Measurements from ENCODE around the gene NEAT1. TPM values are rescaled to one million over a fixed set of nuclear protein-coding genes. Genes with fewer than 3 reads are reported as not detected.

The NEAT1 gene
- polyA plus RNA-seq: 1,329 TPM
- long read RNA-seq, donor 1, full-length matches to known transcripts: 218 of 218 reads
- long read RNA-seq, donor 1, partial matches to known transcripts: 0 of 218 reads
- long read RNA-seq, donor 1, other reads (novel, unspliced or antisense): 0 of 218 reads
- long read RNA-seq, donor 2, full-length matches to known transcripts: 952 of 952 reads
- long read RNA-seq, donor 2, partial matches to known transcripts: 0 of 952 reads
- long read RNA-seq, donor 2, other reads (novel, unspliced or antisense): 0 of 952 reads
- long read RNA-seq, donor 3: 0 reads
- long read RNA-seq, donor 4, full-length matches to known transcripts: 130 of 130 reads
- long read RNA-seq, donor 4, partial matches to known transcripts: 0 of 130 reads
- long read RNA-seq, donor 4, other reads (novel, unspliced or antisense): 0 of 130 reads
- long read RNA-seq, donor 5, full-length matches to known transcripts: 166 of 166 reads
- long read RNA-seq, donor 5, partial matches to known transcripts: 0 of 166 reads
- long read RNA-seq, donor 5, other reads (novel, unspliced or antisense): 0 of 166 reads
- long read RNA-seq, donor 6, full-length matches to known transcripts: 582 of 582 reads
- long read RNA-seq, donor 6, partial matches to known transcripts: 0 of 582 reads
- long read RNA-seq, donor 6, other reads (novel, unspliced or antisense): 0 of 582 reads
- long read RNA-seq, donor 7, full-length matches to known transcripts: 342 of 342 reads
- long read RNA-seq, donor 7, partial matches to known transcripts: 0 of 342 reads
- long read RNA-seq, donor 7, other reads (novel, unspliced or antisense): 0 of 342 reads
- long read RNA-seq, donor 8, full-length matches to known transcripts: 986 of 986 reads
- long read RNA-seq, donor 8, partial matches to known transcripts: 0 of 986 reads
- long read RNA-seq, donor 8, other reads (novel, unspliced or antisense): 0 of 986 reads
- long read RNA-seq, donor 9, full-length matches to known transcripts: 551 of 551 reads
- long read RNA-seq, donor 9, partial matches to known transcripts: 0 of 551 reads
- long read RNA-seq, donor 9, other reads (novel, unspliced or antisense): 0 of 551 reads
- long read RNA-seq, donor 10, full-length matches to known transcripts: 618 of 618 reads
- long read RNA-seq, donor 10, partial matches to known transcripts: 0 of 618 reads
- long read RNA-seq, donor 10, other reads (novel, unspliced or antisense): 0 of 618 reads
- long read RNA-seq, donor 11, full-length matches to known transcripts: 503 of 503 reads
- long read RNA-seq, donor 11, partial matches to known transcripts: 0 of 503 reads
- long read RNA-seq, donor 11, other reads (novel, unspliced or antisense): 0 of 503 reads

GRCh38 chr11:65422633-65423515 lies at the start of gene NEAT1:
NEAT1 (plus strand) TSS chr11:65422798.
- H3K4me1 ChIP-seq (ENCODE audit: control insufficient read depth, insufficient read depth, low read length): peaks cover 47% of the 10 kb centered on the region
- H3K4me3 ChIP-seq (ENCODE audit: low read length): peak within 1 kb of the TSS; percentile 74
- H3K27ac ChIP-seq (ENCODE audit: low read length): peak within 1 kb of the TSS; percentile 100
- WGBS (ENCODE audit: insufficient coverage, low lambda C conversion rate): 33% methylated on average over 5 of the region's 40 CpGs
- H3K27me3 ChIP-seq (ENCODE audit: control insufficient read depth, insufficient read depth, low read length): no peaks in the 10 kb centered on the region
- H3K9me3 ChIP-seq (ENCODE audit: control insufficient read depth, low read depth, low read length): no peaks in the 10 kb centered on the region
- peak; percentile 93 to 94 for DNase-seq
- peaks cover 6% of the 10 kb centered on the region for H3K36me3 ChIP-seq (ENCODE audit: control insufficient read depth, insufficient read depth, low read length)

- no CpG with 5 or more reads among the region's 14 CpGs for WGBS (ENCODE audit: insufficient coverage, low lambda C conversion rate)
- no peak overlapping the region for H3K4me3 ChIP-seq (ENCODE audit: low read length)
- H3K9me3 ChIP-seq (ENCODE audit: control insufficient read depth, low read depth, low read length): peaks cover 4% of the 10 kb centered on the region
- no peak for DNase-seq
- peaks cover 9% of the 10 kb centered on the region for H3K36me3 ChIP-seq (ENCODE audit: control insufficient read depth, insufficient read depth, low read length)
- H3K27ac ChIP-seq (ENCODE audit: low read length): no peak overlapping the region
- no peaks in the 10 kb centered on the region for H3K27me3 ChIP-seq (ENCODE audit: control insufficient read depth, insufficient read depth, low read length)
- H3K4me1 ChIP-seq (ENCODE audit: control insufficient read depth, insufficient read depth, low read length): peaks cover 44% of the 10 kb centered on the region
These were observed 48.6 kb upstream of the NEAT1 start for GRCh38 chr11:65373839-65374580.

- peak in 1 of 2 donors; percentile 46 for DNase-seq
- Histone ChIP-seq H3K27me3 (ENCODE audit: control insufficient read depth, insufficient read depth, low read length) (no peaks in the 10 kb centered on the region), H3K27ac (ENCODE audit: low read length) (no peak overlapping the region), H3K4me3 (ENCODE audit: low read length) (no peak overlapping the region), H3K4me1 (ENCODE audit: control insufficient read depth, insufficient read depth, low read length) (peaks cover 52% of the 10 kb centered on the region), H3K36me3 (ENCODE audit: control insufficient read depth, insufficient read depth, low read length) (peaks cover 11% of the 10 kb centered on the region), H3K9me3 (ENCODE audit: control insufficient read depth, low read depth, low read length) (peaks cover 4% of the 10 kb centered on the region)
- 73% methylated on average over 3 of the region's 8 CpGs for WGBS (ENCODE audit: insufficient coverage, low lambda C conversion rate)
These were observed 47.6 kb upstream of the NEAT1 start for GRCh38 chr11:65375012-65375411.

GRCh38 chr11:65376138-65376713 lies 46.4 kb upstream of the NEAT1 start:
- Histone ChIP-seq H3K27ac (ENCODE audit: low read length) (no peak overlapping the region), H3K4me1 (ENCODE audit: control insufficient read depth, insufficient read depth, low read length) (peaks cover 57% of the 10 kb centered on the region), H3K27me3 (ENCODE audit: control insufficient read depth, insufficient read depth, low read length) (no peaks in the 10 kb centered on the region), H3K36me3 (ENCODE audit: control insufficient read depth, insufficient read depth, low read length) (peaks cover 11% of the 10 kb centered on the region), H3K9me3 (ENCODE audit: control insufficient read depth, low read depth, low read length) (peaks cover 4% of the 10 kb centered on the region), H3K4me3 (ENCODE audit: low read length) (no peak overlapping the region)
- WGBS (ENCODE audit: insufficient coverage, low lambda C conversion rate): no CpG with 5 or more reads among the region's 16 CpGs
- no peak for DNase-seq

GRCh38 chr11:65377036-65377435 lies 45.6 kb upstream of the NEAT1 start:
- Histone ChIP-seq H3K9me3 (ENCODE audit: control insufficient read depth, low read depth, low read length) (peaks cover 4% of the 10 kb centered on the region), H3K4me3 (ENCODE audit: low read length) (no peak overlapping the region), H3K27me3 (ENCODE audit: control insufficient read depth, insufficient read depth, low read length) (no peaks in the 10 kb centered on the region), H3K36me3 (ENCODE audit: control insufficient read depth, insufficient read depth, low read length) (peaks cover 11% of the 10 kb centered on the region), H3K27ac (ENCODE audit: low read length) (peak overlapping the region; percentile 98), H3K4me1 (ENCODE audit: control insufficient read depth, insufficient read depth, low read length) (peaks cover 63% of the 10 kb centered on the region)
- no peak for DNase-seq
- WGBS (ENCODE audit: insufficient coverage, low lambda C conversion rate): no CpG with 5 or more reads among the region's 8 CpGs

- no CpG with 5 or more reads among the region's 8 CpGs for WGBS (ENCODE audit: insufficient coverage, low lambda C conversion rate)
- DNase-seq: no peak
- peaks cover 11% of the 10 kb centered on the region for H3K36me3 ChIP-seq (ENCODE audit: control insufficient read depth, insufficient read depth, low read length)
- peaks cover 68% of the 10 kb centered on the region for H3K4me1 ChIP-seq (ENCODE audit: control insufficient read depth, insufficient read depth, low read length)
- peak overlapping the region; percentile 98 for H3K27ac ChIP-seq (ENCODE audit: low read length)
- no peaks in the 10 kb centered on the region for H3K27me3 ChIP-seq (ENCODE audit: control insufficient read depth, insufficient read depth, low read length)
- no peak overlapping the region for H3K4me3 ChIP-seq (ENCODE audit: low read length)
- H3K9me3 ChIP-seq (ENCODE audit: control insufficient read depth, low read depth, low read length): peaks cover 4% of the 10 kb centered on the region
These were observed 44.8 kb upstream of the NEAT1 start for GRCh38 chr11:65377777-65378176.

- Histone ChIP-seq H3K27ac (ENCODE audit: low read length) (peak overlapping the region; percentile 98), H3K27me3 (ENCODE audit: control insufficient read depth, insufficient read depth, low read length) (no peaks in the 10 kb centered on the region), H3K4me1 (ENCODE audit: control insufficient read depth, insufficient read depth, low read length) (peaks cover 74% of the 10 kb centered on the region), H3K4me3 (ENCODE audit: low read length) (peak overlapping the region; percentile 12), H3K9me3 (ENCODE audit: control insufficient read depth, low read depth, low read length) (peaks cover 4% of the 10 kb centered on the region), H3K36me3 (ENCODE audit: control insufficient read depth, insufficient read depth, low read length) (peaks cover 11% of the 10 kb centered on the region)
- DNase-seq: peak; percentile 74 to 92
- WGBS (ENCODE audit: insufficient coverage, low lambda C conversion rate): 20% methylated on average over 1 of the region's 19 CpGs
These were observed 44.2 kb upstream of the NEAT1 start for GRCh38 chr11:65378208-65378927.

GRCh38 chr11:65378928-65379638 lies 43.5 kb upstream of the NEAT1 start:
- DNase-seq: no peak
- peak overlapping the region; percentile 98 for H3K27ac ChIP-seq (ENCODE audit: low read length)
- peaks cover 79% of the 10 kb centered on the region for H3K4me1 ChIP-seq (ENCODE audit: control insufficient read depth, insufficient read depth, low read length)
- peak overlapping the region; percentile 12 for H3K4me3 ChIP-seq (ENCODE audit: low read length)
- peaks cover 11% of the 10 kb centered on the region for H3K36me3 ChIP-seq (ENCODE audit: control insufficient read depth, insufficient read depth, low read length)
- peaks cover 4% of the 10 kb centered on the region for H3K9me3 ChIP-seq (ENCODE audit: control insufficient read depth, low read depth, low read length)
- no CpG with 5 or more reads among the region's 14 CpGs for WGBS (ENCODE audit: insufficient coverage, low lambda C conversion rate)
- no peaks in the 10 kb centered on the region for H3K27me3 ChIP-seq (ENCODE audit: control insufficient read depth, insufficient read depth, low read length)
